ENCODE data around the gene ST14. TPM values are rescaled to one million over a fixed set of nuclear protein-coding genes. Genes with fewer than 3 reads are reported as not detected.

ST14 gene
- total RNA-seq, 3 donors from 2014 or later (not counting 1 experiment from before 2014, with no cell fraction given): 0.61 to 1.9 (median 1.0) TPM

DNA sequence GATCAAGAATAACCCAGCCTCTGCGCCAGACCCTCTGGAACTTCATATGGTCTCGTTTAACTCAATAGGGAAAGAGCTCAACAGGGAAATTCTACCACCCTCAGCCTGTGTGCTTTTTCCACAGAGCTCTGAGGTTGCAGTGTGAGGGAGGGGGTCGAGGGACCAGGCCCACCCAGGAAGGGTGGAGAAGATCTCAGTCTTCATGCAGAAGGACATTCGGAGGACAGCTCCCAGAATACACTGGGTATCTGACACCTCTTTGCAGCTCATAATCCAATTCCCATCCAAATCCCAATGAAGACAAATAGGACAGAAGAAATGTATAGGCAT, 56.6 kb downstream of the ST14 start:
- Histone ChIP-seq H3K9me3 (ENCODE audit: control insufficient read depth, insufficient read depth, low read length) (no peaks in the 10 kb centered on the region), H3K36me3 (ENCODE audit: control insufficient read depth, insufficient read depth, low read length) (no peaks in the 10 kb centered on the region), H3K27me3 (ENCODE audit: control insufficient read depth, insufficient read depth, low read length) (no peaks in the 10 kb centered on the region), H3K4me1 (ENCODE audit: control insufficient read depth, insufficient read depth, low read length) (peaks cover 13% of the 10 kb centered on the region), H3K27ac (ENCODE audit: low read length) (no peak overlapping the region), H3K4me3 (ENCODE audit: low read length) (no peak overlapping the region)
- Mint-ChIP-seq H3K4me3 (no peak overlapping the region), H3K4me1 (no peaks in the 10 kb centered on the region), H3K27ac (no peak overlapping the region), H3K36me3 (no peaks in the 10 kb centered on the region), H3K27me3 (ENCODE audit: low read depth in 2 of 2) (peaks cover 0 to 2% of the 10 kb centered on the region in 2 donors), H3K9me3 (no peaks in the 10 kb centered on the region)
- WGBS (ENCODE audit: insufficient coverage): 65% methylated on average over 4 of the region's 4 CpGs
- ATAC-seq (no peak), DNase-seq (no peak)
- intact Hi-C loops (cut with micrococcal nuclease): no loop called here
- TF ChIP-seq, protein P1, sequence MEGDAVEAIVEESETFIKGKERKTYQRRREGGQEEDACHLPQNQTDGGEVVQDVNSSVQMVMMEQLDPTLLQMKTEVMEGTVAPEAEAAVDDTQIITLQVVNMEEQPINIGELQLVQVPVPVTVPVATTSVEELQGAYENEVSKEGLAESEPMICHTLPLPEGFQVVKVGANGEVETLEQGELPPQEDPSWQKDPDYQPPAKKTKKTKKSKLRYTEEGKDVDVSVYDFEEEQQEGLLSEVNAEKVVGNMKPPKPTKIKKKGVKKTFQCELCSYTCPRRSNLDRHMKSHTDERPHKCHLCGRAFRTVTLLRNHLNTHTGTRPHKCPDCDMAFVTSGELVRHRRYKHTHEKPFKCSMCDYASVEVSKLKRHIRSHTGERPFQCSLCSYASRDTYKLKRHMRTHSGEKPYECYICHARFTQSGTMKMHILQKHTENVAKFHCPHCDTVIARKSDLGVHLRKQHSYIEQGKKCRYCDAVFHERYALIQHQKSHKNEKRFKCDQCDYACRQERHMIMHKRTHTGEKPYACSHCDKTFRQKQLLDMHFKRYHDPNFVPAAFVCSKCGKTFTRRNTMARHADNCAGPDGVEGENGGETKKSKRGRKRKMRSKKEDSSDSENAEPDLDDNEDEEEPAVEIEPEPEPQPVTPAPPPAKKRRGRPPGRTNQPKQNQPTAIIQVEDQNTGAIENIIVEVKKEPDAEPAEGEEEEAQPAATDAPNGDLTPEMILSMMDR (IDR thresholded peaks at IDR 0.05): no peak

DNA sequence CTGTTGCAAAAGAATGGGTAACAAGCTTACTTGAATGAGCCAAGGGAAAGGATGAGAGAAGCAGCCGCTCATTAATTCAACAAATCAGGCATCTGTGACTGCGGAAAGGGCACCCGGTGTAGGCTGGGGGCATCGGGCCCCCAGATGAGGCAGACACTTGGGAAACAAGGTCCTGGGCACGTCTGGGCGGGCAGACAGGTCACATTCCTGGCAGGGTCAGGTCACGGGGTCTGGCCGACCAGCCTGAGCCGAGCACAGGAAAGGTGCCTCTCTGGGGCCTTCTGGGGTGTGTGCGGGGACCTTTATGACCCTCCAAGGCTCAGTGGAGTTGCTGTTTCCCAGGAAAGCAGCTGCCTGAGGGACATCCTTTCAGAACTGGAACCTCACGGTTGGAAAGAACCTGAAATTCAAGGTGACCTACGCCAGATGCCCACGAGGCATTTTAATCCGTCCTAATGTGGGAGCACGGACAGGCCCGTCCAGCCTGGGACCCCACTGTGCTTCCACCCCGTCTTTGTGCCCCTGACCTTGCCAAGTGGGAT, 57.1 kb downstream of the ST14 start:
- Histone ChIP-seq H3K27me3 (ENCODE audit: control insufficient read depth, insufficient read depth, low read length) (no peaks in the 10 kb centered on the region), H3K9me3 (ENCODE audit: control insufficient read depth, insufficient read depth, low read length) (no peaks in the 10 kb centered on the region), H3K4me3 (ENCODE audit: low read length) (no peak overlapping the region), H3K4me1 (ENCODE audit: control insufficient read depth, insufficient read depth, low read length) (peaks cover 13% of the 10 kb centered on the region), H3K27ac (ENCODE audit: low read length) (no peak overlapping the region), H3K36me3 (ENCODE audit: control insufficient read depth, insufficient read depth, low read length) (no peaks in the 10 kb centered on the region)
- Mint-ChIP-seq H3K27ac (no peak overlapping the region), H3K36me3 (no peaks in the 10 kb centered on the region), H3K4me3 (no peak overlapping the region), H3K27me3 (ENCODE audit: low read depth in 2 of 2) (no peaks in the 10 kb centered on the region), H3K9me3 (no peaks in the 10 kb centered on the region), H3K4me1 (peaks cover 0 to 1% of the 10 kb centered on the region in 2 donors)
- DNase-seq (no peak), ATAC-seq (no peak)
- 84% methylated on average over 17 of the region's 17 CpGs for WGBS (ENCODE audit: insufficient coverage)
- TF ChIP-seq, protein P1 (IDR thresholded peaks at IDR 0.05): no peak
- intact Hi-C loops (cut with micrococcal nuclease): no loop called here

DNA sequence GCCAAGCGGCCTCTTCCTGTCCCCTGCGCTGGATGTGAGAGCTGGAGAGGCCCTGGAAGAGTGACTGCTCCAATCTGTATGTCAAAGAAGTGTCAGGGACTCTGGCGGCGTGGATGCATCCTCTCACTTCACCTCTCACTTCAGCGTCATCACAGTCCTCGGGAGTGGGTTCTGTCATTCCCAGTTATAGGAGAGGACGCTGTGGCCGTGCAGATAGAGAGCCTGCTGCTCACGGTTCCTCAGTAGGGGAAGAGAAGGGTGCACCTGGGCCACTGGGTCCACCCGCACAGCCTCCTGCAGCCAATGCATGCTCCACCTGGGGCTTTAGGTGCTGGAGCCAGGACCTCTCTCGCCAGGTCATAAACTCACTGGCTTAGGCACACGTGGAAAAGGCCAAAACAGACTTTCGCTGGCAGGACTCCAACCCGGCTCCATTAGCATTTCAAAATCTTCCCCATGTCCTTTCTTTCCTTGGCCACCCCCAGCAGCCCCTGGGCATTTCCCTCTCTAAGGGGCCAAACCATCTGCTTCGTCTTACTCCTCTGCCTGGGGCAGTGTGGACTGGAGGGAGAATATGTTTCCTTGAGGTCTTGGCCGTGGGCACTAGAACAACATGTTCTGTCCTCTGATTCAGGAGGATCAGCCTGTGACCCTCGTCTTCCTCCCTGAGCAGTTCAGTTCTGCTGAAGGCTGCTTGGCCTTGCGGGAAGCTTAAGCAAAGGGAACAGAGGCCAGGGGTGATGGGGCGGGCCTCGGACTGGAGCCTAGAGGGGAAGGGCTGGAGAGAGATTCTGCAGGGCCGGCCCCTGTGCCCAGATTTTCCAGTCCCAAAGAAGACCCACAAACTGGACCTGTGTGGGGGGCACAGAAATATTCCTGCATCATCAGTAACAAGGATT, 57.8 kb downstream of the ST14 start:
- intact Hi-C loops (cut with micrococcal nuclease): no loop called here
- H3K27ac Mint-ChIP-seq: no peak overlapping the region
- no peaks in the 10 kb centered on the region for H3K9me3 Mint-ChIP-seq

More for the DNA sequence above, 57.8 kb downstream of the ST14 start:
- H3K27me3 Mint-ChIP-seq (ENCODE audit: low read depth in 2 of 2): no peaks in the 10 kb centered on the region
- no peak overlapping the region for H3K4me3 Mint-ChIP-seq
- ATAC-seq: no peak
- 86% methylated on average over 21 of the region's 21 CpGs for WGBS (ENCODE audit: insufficient coverage)
- Histone ChIP-seq H3K4me1 (ENCODE audit: control insufficient read depth, insufficient read depth, low read length) (peaks cover 18% of the 10 kb centered on the region), H3K27ac (ENCODE audit: low read length) (no peak overlapping the region), H3K27me3 (ENCODE audit: control insufficient read depth, insufficient read depth, low read length) (no peaks in the 10 kb centered on the region), H3K9me3 (ENCODE audit: control insufficient read depth, insufficient read depth, low read length) (no peaks in the 10 kb centered on the region), H3K4me3 (ENCODE audit: low read length) (no peak overlapping the region), H3K36me3 (ENCODE audit: control insufficient read depth, insufficient read depth, low read length) (no peaks in the 10 kb centered on the region)
- DNase-seq: no peak
- H3K4me1 Mint-ChIP-seq: peaks cover 7 to 8% of the 10 kb centered on the region in 2 donors
- H3K36me3 Mint-ChIP-seq: no peaks in the 10 kb centered on the region
- TF ChIP-seq, protein P1 (IDR thresholded peaks at IDR 0.05): no peak

Measured in natural killer cell (primary cell).